Neural progenitor cell (in vitro differentiated cells): ENCODE data around the gene COPA. TPM values are rescaled to one million over a fixed set of nuclear protein-coding genes. Genes with fewer than 3 reads are reported as not detected.

Source experiments
- DNase-seq: peaks from one replicate; pipeline ENCODE4 v3.0.0-alpha.2; 2016; ENCODE audit warnings: low spot score
- H2AFZ ChIP-seq: fragments of 200-600 bp; sonication (generic); replicated peaks from 2 replicates; pipeline ENCODE4 v1.6.1; 2016; ENCODE audit warnings: antibody characterized with exemption
- H3F3A ChIP-seq: fragments of 200-600 bp; sonication (generic); 2 replicates; pipeline ENCODE4 v1.6.1; 2016; ENCODE audit warnings: antibody characterized with exemption, low read depth
- H3K27ac ChIP-seq: fragments of 200-600 bp; sonication (generic); 2 replicates; pipeline ENCODE4 v1.5.1; 2016; ENCODE audit warnings: mild to moderate bottlenecking
- H3K27me3 ChIP-seq: fragments of 200-600 bp; sonication (generic); 2 replicates; pipeline ENCODE4 v1.6.1; 2016; ENCODE audit warnings: mild to moderate bottlenecking, moderate library complexity
- H3K36me3 ChIP-seq: fragments of 200-600 bp; sonication (generic); 2 replicates; pipeline ENCODE4 v1.5.1; 2016
- H3K4me1 ChIP-seq: fragments of 200-600 bp; sonication (generic); 2 replicates; pipeline ENCODE4 v1.6.1; 2016; ENCODE audit warnings: mixed run types
- H3K4me2 ChIP-seq: fragments of 200-600 bp; sonication (generic); 2 replicates; pipeline ENCODE4 v1.6.1; 2016
- H3K4me3 ChIP-seq: fragments of 200-600 bp; sonication (generic); 2 replicates; pipeline ENCODE4 v1.5.1; 2016
- H3K79me2 ChIP-seq: fragments of 200-600 bp; sonication (generic); 2 replicates; pipeline ENCODE4 v1.6.1; 2016; ENCODE audit warnings: low read depth
- H3K9ac ChIP-seq: fragments of 200-600 bp; sonication (generic); 2 replicates; pipeline ENCODE4 v1.6.1; 2016
- H3K9me3 ChIP-seq: fragments of 200-600 bp; sonication (generic); 2 replicates; pipeline ENCODE4 v1.5.1; 2016; ENCODE audit warnings: low read depth
- H4K20me1 ChIP-seq: fragments of 200-600 bp; sonication (generic); 2 replicates; pipeline ENCODE4 v1.6.1; 2016; ENCODE audit warnings: low read depth
- H3K27ac Mint-ChIP-seq: 3 replicates; pipeline ENCODE4 v1.8.0; 2021; ENCODE audit warnings: mixed read lengths
- H3K27me3 Mint-ChIP-seq: 2 replicates; pipeline ENCODE4 v1.8.0; 2022; ENCODE audit warnings: low read depth, mild to moderate bottlenecking, inconsistent platforms, moderate library complexity, mixed read lengths; ENCODE audit not compliant: insufficient read depth
- H3K36me3 Mint-ChIP-seq: 3 replicates; pipeline ENCODE4 v1.8.0; 2021; ENCODE audit warnings: mixed read lengths
- H3K4me1 Mint-ChIP-seq: 3 replicates; pipeline ENCODE4 v1.8.0; 2021; ENCODE audit warnings: mixed read lengths
- H3K4me3 Mint-ChIP-seq: 3 replicates; pipeline ENCODE4 v1.8.0; 2021; ENCODE audit warnings: mild to moderate bottlenecking, moderate library complexity, mixed read lengths
- H3K9me3 Mint-ChIP-seq: 3 replicates; pipeline ENCODE4 v1.8.0; 2020; ENCODE audit warnings: mixed read lengths
- EZH2 ChIP-seq: fragments of 200-600 bp; sonication (generic); IDR thresholded peaks from 2 replicates; pipeline ENCODE4 v1.6.1; 2017; ENCODE audit warnings: antibody characterized with exemption, mild to moderate bottlenecking, moderate library complexity
- EZH2phosphoT487 ChIP-seq: fragments of 200-600 bp; sonication (generic); IDR thresholded peaks from 2 replicates; pipeline ENCODE4 v1.6.1; 2017; ENCODE audit warnings: antibody characterized with exemption
- total RNA-seq: library from RNA; depleted of rRNA; stranded (reverse); fragments of >200 nt; gene quantifications from 2 replicates; pipeline ENCODE4 v1.2.3, GENCODE V29; 2015; ENCODE audit warnings: low replicate concordance
- TF ChIP-seq, protein P1 (sequence below): fragments of 200-600 bp; sonication (generic); IDR thresholded peaks from 2 replicates; pipeline ENCODE4 v1.5.1; 2017; ENCODE audit warnings: antibody characterized with exemption, mild to moderate bottlenecking

The COPA gene
- total RNA-seq, 1 donor from 2014 or later: 82.6 TPM

DNA sequence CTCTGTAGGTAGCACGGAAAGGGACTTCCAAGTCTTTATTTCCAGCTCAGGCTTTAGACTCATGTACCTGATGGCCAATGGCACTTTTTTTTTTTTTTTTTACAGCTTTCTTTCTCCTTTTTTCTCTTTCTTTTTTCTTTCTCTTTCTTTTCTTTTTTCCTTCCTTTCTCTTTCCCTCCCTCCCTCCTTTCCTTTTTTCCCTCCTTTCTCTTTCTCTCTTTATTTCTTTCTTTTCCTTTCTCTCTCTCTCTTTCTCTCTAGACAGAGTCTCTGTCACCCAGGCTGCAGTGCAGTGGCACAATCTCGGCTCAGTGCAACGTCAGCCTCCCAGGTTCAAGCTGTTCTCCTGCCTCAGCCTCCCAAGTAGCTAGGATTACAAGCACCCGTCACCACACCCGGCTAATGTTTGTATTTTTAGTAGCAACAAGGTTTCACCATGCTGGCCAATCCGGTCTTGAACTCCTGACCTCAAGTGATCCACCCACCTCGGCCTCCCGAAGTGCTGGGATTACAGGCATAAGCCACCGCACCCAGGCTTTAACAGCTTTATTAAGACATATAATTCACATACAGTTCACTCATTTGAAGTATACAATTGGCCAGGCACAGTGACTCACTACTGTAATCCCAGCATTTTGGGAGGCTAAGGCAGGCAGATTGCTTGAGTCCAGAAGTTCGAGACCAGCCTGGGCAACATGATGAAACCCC lies 75.6 kb downstream of the COPA start:
- no peaks in the 10 kb centered on the region for H3K36me3 Mint-ChIP-seq
- no peaks in the 10 kb centered on the region for H3K9me3 Mint-ChIP-seq
- Histone ChIP-seq H3K27ac (no peak overlapping the region), H3K79me2 (no peaks in the 10 kb centered on the region), H3K36me3 (no peaks in the 10 kb centered on the region), H3F3A (no peaks in the 10 kb centered on the region), H2AFZ (no peak overlapping the region), H3K27me3 (peaks cover 31% of the 10 kb centered on the region), H3K4me2 (no peak overlapping the region), H4K20me1 (no peaks in the 10 kb centered on the region), H3K9me3 (no peaks in the 10 kb centered on the region), H3K9ac (no peak overlapping the region), H3K4me1 (peaks cover 3% of the 10 kb centered on the region), H3K4me3 (no peak overlapping the region)
- DNase-seq: no peak
- no peaks in the 10 kb centered on the region for H3K4me1 Mint-ChIP-seq
- TF ChIP-seq, protein P1, sequence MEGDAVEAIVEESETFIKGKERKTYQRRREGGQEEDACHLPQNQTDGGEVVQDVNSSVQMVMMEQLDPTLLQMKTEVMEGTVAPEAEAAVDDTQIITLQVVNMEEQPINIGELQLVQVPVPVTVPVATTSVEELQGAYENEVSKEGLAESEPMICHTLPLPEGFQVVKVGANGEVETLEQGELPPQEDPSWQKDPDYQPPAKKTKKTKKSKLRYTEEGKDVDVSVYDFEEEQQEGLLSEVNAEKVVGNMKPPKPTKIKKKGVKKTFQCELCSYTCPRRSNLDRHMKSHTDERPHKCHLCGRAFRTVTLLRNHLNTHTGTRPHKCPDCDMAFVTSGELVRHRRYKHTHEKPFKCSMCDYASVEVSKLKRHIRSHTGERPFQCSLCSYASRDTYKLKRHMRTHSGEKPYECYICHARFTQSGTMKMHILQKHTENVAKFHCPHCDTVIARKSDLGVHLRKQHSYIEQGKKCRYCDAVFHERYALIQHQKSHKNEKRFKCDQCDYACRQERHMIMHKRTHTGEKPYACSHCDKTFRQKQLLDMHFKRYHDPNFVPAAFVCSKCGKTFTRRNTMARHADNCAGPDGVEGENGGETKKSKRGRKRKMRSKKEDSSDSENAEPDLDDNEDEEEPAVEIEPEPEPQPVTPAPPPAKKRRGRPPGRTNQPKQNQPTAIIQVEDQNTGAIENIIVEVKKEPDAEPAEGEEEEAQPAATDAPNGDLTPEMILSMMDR: no peak
- TF ChIP-seq EZH2phosphoT487: no peak
- no peak for TF ChIP-seq EZH2
- peaks cover 2% of the 10 kb centered on the region for H3K27me3 Mint-ChIP-seq
- no peak overlapping the region for H3K4me3 Mint-ChIP-seq
- H3K27ac Mint-ChIP-seq: no peak overlapping the region

DNA sequence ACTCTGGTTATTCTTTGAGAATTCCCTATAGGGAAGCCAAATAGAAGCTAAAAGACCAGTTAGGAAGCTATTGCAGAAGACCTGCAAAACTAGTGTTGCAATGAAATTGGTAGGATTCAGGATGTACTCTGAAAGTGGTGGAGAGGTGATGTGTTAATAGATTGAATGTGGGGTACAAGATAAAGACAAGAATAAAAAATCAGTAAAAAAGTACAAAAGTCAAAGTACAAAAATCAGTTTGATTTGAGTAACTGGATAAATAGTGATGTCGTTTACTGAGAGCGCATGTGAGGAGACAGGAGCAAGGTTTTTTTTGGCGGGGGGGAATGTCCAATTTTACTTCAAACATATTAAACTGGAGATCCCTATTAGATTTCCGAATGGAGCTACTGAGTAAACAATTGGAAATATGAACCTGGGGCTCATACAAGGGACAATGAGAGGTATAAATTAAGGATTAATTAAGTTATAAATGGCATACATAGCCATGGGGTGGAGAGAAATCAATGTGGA lies 78.2 kb downstream of the COPA start:
- no peaks in the 10 kb centered on the region for H4K20me1 ChIP-seq
- no peaks in the 10 kb centered on the region for H3K9me3 Mint-ChIP-seq

DNA sequence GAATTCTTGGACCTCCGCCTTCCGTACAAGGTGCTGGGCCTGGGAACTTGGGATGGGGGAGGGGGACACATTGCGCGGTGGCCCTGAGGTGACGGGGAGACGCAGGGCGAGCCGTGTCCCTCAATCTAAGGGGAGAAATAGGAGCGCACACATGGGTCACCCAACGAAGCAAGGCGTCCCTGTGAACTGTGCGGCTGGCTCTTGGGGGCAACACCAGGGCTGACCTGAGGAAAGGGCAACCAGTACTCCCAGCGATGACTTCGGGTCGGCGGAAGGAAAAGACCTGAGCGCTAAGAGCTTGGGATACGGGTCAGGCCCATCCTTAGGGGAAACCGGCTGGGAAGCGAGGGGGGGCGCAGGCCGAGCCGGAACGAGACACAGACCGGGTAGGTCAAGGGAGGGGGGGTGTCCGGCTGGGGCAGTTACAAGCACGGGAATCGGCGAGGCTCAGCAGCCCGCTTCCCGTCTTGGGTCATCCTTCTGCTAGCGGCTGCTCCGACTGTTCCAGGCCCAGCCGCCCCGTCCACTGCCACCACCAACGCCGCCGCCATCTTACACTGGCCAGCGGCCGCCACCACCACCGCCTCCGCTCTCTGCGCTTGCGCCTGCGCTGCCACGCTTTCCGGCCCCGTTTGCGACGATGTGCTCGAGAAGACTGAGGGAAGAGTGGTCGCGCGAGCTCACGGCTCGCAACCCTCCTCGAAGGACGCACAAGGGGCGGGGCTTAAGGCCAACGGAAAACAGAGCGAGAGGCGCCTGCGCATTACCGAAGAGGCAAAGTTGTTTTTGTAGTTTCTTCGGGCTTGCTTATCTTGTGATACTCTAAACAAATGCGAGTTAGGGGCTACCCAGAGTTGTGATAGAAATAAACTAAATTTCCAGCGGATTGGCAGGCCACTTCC lies 80.9 kb downstream of the COPA start, which contains the start of gene DCAF8:
TSS of gene DCAF8 (minus strand) at position 657 of the 902 bp plus-strand sequence. CDS start 18,541 bp downstream, outside the sequence.
- peak; percentile 99 for DNase-seq
- H3K27ac Mint-ChIP-seq: peak within 1 kb of the TSS; percentile 100

More for the DNA sequence above, 78.2 kb downstream of the COPA start:
- Histone ChIP-seq H2AFZ (no peak overlapping the region), H3K79me2 (peaks cover 22% of the 10 kb centered on the region), H3K4me2 (no peak overlapping the region), H3K27ac (no peak overlapping the region), H3K4me3 (no peak overlapping the region), H3K36me3 (no peaks in the 10 kb centered on the region), H3K27me3 (peaks cover 28% of the 10 kb centered on the region), H3K4me1 (peaks cover 18% of the 10 kb centered on the region), H3F3A (peaks cover 7% of the 10 kb centered on the region), H3K9me3 (no peaks in the 10 kb centered on the region), H3K9ac (no peak overlapping the region)
- H3K4me3 Mint-ChIP-seq: no peak overlapping the region
- peaks cover 15% of the 10 kb centered on the region for H3K4me1 Mint-ChIP-seq
- H3K27me3 Mint-ChIP-seq: peaks cover 5% of the 10 kb centered on the region
- TF ChIP-seq, protein P1: no peak
- TF ChIP-seq EZH2 (no peak), EZH2phosphoT487 (no peak)
- no peaks in the 10 kb centered on the region for H3K36me3 Mint-ChIP-seq
- no peak overlapping the region for H3K27ac Mint-ChIP-seq
- DNase-seq: no peak

More for the DNA sequence above, 80.9 kb downstream of the COPA start, which contains the start of gene DCAF8:
- peaks cover 16% of the 10 kb centered on the region for H4K20me1 ChIP-seq
- H3K9me3 ChIP-seq: no peaks in the 10 kb centered on the region
- H3K9ac ChIP-seq: peak within 1 kb of the TSS; percentile 89
- TF ChIP-seq, protein P1: no peak
- TF ChIP-seq EZH2 (no peak), EZH2phosphoT487 (no peak)
- no peaks in the 10 kb centered on the region for H3K36me3 ChIP-seq
- peak within 1 kb of the TSS; percentile 94 for H2AFZ ChIP-seq
- H3K4me3 Mint-ChIP-seq: peak within 1 kb of the TSS; percentile 100
- peak within 1 kb of the TSS; percentile 81 for H3K27ac ChIP-seq
- peaks cover 4% of the 10 kb centered on the region for H3K27me3 Mint-ChIP-seq
- peaks cover 20% of the 10 kb centered on the region for H3K27me3 ChIP-seq
- peaks cover 5% of the 10 kb centered on the region for H3K36me3 Mint-ChIP-seq
- H3K4me2 ChIP-seq: peak within 1 kb of the TSS; percentile 97
- peaks cover 24% of the 10 kb centered on the region for H3K4me1 ChIP-seq
- no peaks in the 10 kb centered on the region for H3K9me3 Mint-ChIP-seq
- peaks cover 33% of the 10 kb centered on the region for H3K4me1 Mint-ChIP-seq
- peaks cover 50% of the 10 kb centered on the region for H3K79me2 ChIP-seq
- peak within 1 kb of the TSS; percentile 86 for H3K4me3 ChIP-seq
- H3F3A ChIP-seq: peaks cover 14% of the 10 kb centered on the region
